Stimulated activated CD8-positive, alpha-beta memory T cell treated with anti-CD3 and anti-CD28 coated beads, Interleukin-2, amount 100 ng/mL, for 48 hours (primary cell): ENCODE results near the gene LOX.

Experiments used
- DNase-seq, 2 donors: peaks; one replicate each; pipeline ENCODE4 v3.0.0-alpha.2; 2020; ENCODE audit warnings: low read depth in 2 of 2

The LOX gene

GRCh38 chr5:122054266-122054665 lies 23.8 kb downstream of the LOX start:
- DNase-seq: no peak

GRCh38 chr5:122053181-122054109 lies 24.6 kb downstream of the LOX start:
- no peak for DNase-seq

GRCh38 chr5:122051569-122051968 lies 26.5 kb downstream of the LOX start:
- DNase-seq: no peak

- DNase-seq: no peak
Measured at GRCh38 chr5:122050959-122051358, 27.1 kb downstream of the LOX start.

- no peak for DNase-seq
Measured at GRCh38 chr5:122040636-122041302, 37.3 kb downstream of the LOX start.

- no peak for DNase-seq
Measured at GRCh38 chr5:122036326-122036725, 41.7 kb downstream of the LOX start.

- DNase-seq: no peak
Measured at GRCh38 chr5:122035913-122036312, 42.1 kb downstream of the LOX start.

- no peak for DNase-seq
Measured at GRCh38 chr5:122031836-122032235, 46.2 kb downstream of the LOX start.

- no peak for DNase-seq
Measured at GRCh38 chr5:122030251-122030650, 47.8 kb downstream of the LOX start.

- no peak for DNase-seq
Measured at GRCh38 chr5:122029818-122030217, 48.2 kb downstream of the LOX start.

GRCh38 chr5:122022966-122023365 lies 55.1 kb downstream of the LOX start:
- DNase-seq: no peak

- no peak for DNase-seq
Measured at GRCh38 chr5:122019919-122020590, 58.0 kb downstream of the LOX start.

- DNase-seq: no peak
Measured at GRCh38 chr5:122015471-122015870, 62.6 kb downstream of the LOX start.

- DNase-seq: no peak
Measured at GRCh38 chr5:122014236-122014935, 63.7 kb downstream of the LOX start.
